T-helper 2 cell (primary cell): ENCODE measurements around the gene TENM4.

Experiments used
- DNase-seq, 5 experiments: peaks; one replicate each; pipeline versions ENCODE4 v3.0.0 to v3.0.0-alpha.2; 2012 to 2022

TENM4 gene

DNA sequence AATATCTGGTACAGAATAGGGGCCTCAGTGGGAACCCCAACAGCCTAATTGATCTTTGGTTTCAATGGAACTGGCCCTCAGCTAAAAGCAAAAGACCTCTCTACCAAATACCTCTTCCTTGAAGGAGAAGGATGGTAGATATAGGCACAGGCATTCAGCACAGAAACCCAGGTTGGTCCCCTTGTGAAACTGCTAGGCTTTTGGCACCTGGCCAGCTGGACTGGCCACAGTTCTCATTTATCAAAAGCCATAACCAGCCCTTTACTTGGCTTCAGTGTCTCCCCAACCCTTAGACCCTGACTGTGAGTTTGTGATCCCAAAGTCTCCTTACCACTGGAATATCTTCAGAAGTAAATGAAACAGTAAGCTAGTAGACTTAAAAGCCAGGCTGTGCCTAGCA lies 152.9 kb downstream of the TENM4 start:
- DNase-seq = no peak

DNA sequence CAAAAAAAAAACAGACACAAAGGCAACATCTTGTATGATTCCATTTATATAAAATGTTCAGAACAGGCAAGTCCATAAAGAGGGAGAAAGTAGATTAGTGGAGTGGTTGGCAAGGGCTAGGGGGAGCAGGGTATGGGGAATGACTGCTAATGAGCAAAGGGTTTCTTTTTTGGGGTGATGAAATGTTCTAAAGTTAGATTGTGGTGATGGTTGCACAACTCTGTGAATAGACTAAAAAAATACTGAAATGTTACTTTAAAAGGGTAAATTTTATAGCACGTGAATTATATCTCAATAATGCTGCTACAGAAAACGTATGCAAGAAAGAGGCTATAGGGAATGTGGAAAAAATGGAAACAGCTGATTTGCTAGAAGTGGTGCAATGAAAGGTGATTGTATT lies 155.1 kb downstream of the TENM4 start:
- DNase-seq = no peak

DNA sequence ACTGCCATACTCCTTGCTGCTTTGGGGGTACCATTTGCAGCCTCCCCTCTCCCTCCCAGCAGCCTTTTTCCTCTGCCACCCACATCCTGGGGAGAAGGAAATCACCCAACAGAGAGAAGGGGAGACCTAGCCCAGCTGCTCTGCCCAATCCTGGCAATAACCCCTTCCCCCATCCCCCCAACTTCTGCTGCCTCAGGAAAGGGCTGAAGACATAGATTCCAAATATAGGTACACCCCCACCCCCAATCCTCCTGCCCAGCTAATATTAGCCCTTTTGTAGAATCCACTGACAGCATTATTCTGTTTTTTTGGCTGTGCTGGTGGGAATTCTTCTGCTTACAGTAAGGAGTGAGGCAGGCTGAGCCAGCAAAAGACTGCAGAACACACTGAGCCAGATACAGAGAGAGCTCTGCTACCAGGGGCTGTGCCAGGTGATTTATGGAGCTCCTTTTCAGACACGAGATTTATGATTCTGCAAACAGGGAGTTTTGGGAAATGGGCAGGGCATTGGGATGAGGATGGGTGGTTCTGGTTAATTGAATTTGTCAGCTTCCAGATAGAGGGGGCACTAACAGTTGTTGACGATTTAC lies 164.0 kb downstream of the TENM4 start:
- no peak for DNase-seq

DNA sequence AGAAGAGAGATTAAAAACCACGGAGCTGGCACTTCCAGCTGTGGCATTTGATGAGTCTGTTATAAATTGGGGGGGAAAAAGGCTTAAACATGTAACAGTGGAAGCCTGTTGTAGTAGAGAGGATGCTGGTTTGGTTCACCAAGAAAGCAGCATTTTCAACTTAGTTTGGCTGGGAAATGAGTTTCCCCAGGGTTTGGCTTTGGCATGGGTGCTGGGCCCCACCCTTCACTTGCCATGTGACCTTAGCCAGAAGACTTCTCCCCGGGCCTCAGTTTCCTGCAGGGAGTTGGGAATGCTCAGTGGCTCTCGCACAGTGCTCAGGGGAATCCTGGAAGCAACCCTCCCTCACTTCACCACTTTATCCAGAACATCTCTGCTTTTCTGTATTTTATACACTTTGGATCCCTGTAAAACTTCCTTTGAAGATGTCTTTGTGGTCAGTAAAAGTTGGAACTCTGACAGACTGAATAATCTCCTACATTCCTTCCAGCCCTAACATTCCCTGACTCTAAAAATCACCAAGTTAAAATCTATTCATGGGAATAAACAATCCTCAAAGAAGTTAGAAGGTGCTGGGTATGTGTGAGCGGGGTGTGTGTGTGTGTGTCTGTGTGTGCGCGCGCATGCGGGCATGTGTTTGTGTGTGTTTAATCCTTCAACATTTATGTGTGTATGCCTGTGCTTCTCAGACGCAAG lies 166.0 kb downstream of the TENM4 start:
- no peak for DNase-seq

DNA sequence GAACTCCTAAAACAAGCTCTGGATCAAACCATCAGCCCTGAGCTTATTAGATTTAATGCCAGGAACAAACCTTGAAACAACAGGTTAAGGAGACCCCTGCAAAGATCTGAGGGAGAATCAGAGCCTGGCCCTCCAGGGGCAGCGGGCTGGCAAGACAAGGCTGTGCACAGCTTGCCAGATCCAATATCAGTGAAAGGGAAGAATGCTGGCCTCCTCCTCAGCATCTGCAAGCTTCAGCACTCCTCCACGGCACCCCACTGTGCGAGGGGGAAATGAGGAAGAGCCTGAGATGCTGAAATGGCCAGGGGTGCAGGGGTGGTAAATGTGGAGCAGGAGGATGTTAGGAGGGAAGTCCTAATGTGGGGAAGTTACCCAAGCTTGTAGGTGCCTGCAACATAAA lies 167.0 kb downstream of the TENM4 start:
- DNase-seq = no peak

DNA sequence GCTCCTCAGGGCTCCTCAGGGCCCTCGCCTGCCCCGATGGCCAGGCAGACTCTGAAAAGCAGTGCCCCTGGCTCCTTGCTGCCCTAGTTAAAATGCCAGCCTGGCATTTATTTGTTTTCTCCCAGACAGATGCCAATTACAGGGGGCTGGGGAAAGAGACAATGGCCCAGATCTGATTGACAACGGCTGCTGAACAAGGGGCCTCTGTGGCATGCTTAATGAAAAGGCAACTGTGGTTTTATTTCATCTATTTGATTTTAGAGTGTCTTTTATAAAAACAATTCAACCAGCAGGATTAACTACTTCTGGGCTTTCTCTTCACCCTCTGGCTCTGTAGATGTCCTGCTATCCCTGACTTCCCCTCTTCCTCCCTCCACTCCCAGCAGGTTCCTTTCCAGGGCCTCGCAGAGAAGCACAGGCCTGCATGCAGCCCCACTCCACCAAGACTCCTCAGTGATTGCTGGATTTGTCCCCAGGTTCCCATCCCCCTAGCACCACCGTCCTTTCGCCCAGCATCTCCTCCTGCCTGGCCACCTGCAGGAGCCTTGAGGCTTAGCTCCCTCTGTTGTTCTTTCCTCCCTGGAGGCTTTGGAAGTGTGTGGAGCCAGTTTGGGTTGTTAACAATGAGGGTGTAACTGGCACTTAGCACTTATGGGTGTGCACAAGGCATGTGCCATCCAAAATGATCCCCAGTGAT lies 171.1 kb downstream of the TENM4 start:
- no peak for DNase-seq

DNA sequence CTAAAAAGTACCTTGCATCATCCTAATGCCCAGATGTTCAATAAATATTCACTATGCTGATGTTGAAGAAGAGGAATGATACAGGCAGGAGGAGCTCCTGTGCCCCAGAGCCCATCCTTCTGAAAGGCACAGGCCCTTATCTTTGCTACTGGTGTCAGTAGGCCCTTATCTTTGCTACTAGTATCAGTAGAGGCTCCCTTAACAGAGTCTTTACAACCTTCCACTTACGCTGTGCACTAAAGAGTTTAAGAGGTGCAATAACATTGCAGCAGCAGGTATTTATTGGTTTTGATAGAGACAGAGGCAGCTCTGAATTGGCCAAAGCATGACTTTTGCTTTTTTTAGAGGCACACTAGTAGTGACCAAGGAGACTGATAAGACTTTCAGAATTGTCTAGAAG lies 174.4 kb downstream of the TENM4 start:
- no peak for DNase-seq

DNA sequence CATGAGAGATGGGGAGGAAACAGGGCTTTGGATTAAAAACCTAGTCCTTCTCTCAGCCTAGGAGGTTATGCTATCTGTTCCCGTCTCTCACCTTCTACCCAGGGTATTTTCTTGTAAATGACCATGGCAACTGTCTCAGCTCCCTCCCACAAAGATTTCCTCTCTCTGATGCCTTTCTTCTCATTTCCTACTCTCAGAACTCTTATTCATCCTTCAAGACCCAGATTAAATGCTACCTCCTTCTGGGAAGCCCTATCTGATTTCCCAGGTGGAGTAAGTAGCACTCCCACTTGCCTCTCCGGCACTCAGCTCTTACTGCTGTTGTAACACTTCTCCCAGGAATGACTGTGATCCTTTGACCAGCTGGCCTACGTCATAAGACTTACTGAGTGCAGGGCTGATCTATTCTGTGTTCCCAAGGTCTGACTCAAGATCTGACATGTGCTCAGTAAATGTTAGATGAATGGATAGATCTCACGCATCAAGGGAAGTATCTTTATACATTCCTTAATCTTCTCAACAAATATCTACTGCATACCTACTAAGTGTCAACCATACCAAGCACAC lies 175.0 kb downstream of the TENM4 start:
- no peak for DNase-seq

DNA sequence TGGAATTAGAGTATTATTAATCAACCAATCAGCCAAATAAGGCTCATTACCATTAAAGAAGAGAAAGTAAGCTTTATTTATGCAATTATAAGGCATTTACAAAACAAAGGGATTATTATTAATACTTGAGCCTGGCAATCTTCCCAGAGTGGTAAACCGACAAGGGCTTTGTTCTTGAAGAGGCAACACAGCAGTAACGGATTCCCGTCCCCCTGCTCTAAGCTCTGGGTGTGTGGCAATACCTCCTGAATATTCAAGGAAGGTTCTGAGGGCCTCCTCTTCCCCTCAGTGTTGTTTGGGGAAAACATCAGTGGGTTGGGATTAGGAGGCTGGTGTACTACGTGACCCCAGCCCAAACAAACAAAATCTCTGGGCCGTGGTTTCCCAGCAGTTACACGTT lies 176.5 kb downstream of the TENM4 start:
- no peak for DNase-seq

DNA sequence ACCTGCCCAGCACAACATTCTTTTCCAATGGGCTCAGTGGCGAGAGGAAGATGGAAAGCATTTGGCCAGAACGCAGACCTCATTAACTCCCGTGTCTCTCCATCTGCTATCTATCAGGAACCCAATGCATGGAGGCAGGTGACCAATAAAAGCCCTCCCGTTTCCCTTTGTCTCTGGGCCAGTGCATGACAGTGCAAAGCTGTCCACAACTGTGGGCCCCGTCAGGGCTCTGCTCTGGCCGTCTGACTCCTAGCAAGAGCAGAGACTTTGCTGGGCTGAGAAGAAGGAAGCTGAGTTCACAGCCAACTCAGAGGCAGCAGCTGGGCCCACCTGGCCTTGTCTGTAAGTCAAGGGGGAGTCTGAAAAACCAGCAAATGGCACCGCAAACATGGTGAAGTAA lies 177.8 kb downstream of the TENM4 start:
- no peak for DNase-seq

DNA sequence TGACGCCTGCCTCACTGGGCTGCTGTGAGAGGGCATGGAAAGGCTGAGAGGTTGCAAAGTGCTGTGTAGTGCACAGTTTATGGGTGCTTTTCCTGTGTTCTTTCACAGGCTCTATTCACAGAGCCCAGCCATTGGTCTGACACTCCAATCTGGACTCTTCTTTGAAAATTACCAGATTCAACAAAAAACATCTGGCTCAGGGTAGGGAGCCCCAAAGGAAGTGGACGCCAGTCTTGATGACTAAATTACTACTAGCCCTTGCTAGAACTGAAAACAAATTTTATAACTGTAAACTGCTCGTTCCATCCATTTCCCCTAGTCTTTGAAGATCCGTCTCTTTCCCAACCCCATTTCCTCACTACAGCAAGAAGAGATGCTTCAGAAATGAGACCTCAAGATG lies 178.6 kb downstream of the TENM4 start:
- DNase-seq = no peak

DNA sequence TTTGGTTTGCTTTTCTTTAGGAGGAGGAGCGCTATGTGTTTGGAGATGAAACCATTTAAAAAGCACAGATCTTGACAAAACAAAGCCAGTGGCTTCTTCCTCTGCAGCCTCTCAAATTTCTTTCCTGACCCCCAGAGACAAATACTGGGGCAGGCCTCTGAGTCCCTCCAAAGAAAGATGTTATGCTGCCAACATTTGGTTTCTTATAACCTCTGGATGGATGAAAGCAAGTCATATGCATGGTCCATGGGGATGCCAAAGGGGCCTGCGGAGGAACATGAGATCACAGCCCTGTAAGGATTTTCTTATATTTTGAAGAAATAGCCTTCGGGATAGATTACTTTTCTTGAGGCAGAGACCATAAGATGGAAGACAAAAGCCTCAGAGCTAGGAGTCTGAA lies 179.1 kb downstream of the TENM4 start:
- no peak for DNase-seq

DNA sequence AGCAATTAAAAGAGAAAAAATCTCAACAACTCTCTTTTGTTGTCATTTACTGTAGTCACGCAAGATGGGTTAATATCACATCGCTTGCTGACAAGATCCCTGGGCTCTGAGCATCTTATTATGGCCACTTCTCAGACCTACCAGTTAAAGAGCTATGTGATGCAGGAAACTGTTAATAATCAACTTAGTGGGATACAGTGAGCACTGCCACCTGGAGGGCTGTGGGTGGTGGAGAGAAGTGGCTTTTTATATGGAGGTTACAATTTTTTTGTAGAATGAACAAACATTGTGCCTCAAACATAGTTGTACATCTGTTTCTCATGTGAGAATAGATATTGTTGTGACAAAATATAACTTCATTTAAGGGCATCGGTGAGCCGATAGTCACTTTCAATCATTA lies 181.0 kb downstream of the TENM4 start:
- no peak for DNase-seq

DNA sequence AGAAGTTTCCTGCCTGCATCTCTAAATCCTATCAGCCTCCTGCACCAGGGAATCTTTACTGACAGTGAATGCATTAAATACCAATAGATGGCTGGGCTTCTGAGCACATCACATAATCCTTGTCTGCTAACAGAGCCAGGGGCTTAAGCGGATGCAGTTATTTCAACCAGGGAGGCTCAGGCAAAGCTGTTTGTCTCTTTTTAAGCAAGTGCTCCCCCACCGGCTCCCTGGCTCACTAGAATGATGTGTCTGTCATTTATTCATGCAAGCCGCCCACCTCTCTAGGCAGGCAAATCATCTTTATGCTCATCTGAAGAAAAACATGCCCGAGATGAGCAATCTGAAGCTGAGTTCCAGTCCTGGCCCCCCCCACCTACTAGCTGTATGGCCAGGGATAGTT lies 182.3 kb downstream of the TENM4 start:
- no peak for DNase-seq

DNA sequence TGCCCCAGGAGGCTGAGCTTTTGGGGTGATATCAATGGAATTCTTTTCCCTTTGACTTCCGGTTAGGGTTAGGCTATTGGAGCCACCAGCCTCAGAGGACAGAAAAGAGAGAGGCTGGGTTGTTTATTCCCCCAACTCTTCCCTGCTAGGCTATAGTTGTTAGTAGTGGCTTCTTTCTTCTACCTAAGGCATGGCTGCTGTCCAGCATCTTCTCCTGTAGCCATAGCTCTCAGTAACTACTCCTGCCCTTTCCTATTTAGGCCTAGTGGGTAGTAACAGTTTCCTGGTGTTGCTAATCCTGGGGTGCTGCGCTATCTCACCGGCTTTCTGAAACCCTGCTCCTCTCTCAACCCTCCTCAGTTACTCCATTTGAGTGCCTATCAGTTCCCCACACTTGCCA lies 184.9 kb downstream of the TENM4 start:
- no peak for DNase-seq

DNA sequence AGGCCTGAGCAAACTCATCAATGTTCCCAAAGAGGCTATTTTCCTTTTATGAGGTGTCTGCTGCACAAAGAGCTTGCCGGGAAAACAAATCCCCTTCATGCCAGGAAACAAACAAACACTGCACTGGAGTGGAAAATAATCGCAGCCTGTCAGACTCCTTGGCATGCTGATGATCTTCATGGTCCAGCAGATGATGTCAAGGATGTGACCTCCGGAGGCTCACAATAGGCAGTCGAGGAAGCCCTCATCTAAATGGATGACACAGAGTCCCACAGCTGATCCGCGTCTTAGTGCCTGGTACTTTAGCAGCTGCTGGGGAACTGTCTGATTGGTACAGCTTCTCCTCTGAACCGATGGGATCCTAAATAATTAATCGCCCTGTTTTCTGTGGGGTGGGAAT lies 187.6 kb downstream of the TENM4 start:
- no peak for DNase-seq

DNA sequence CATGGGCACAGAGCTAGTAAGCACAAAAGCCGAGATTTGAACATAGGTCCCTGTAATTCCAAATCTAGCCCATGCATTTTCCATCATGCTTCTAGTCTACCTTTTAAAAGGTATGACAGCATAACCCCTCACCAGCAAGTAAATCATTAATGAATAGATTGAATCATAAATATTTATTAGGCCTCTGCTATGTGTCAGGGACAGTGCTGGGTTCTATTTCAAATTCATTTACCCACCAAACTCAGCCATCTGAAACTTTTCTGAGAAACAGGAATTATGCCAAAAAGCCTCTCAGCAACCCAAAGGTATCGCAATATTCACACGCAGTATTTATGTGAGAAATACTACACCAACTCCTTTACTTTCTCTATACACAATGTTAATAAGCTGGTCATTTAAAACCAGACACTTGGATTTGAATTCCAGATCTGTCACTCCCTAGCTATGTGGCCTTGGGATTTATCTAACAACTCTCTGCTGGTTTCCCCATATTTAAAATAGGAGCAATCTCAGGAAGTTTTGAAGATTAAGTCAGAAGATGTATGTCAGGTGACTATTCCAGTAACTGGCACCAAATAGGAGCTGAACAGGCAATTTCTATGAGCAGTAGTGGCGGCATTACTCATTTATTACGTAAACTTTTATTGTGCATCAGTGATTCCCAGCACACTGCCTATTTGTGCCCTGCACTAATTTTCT lies 191.4 kb downstream of the TENM4 start:
- no peak for DNase-seq

DNA sequence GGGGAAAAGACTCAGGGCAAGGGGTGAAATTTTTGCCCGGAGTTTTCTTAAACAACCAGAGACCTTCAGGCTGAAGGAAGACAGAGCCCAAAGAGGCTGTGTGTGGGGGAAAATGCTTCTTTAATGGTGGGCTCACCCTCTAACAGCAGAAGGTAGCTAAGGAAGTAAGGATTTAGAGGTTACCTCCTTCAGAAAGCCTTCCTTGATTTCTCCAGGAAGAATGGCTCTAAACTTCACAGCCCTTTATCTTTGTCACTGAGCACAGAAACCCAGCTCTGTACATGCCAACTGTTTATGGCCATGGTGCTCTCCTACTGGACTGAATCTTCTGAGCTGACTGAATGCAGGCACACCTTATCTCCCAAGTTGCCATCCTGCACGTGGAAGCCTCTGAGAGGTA lies 196.0 kb downstream of the TENM4 start:
- no peak for DNase-seq

DNA sequence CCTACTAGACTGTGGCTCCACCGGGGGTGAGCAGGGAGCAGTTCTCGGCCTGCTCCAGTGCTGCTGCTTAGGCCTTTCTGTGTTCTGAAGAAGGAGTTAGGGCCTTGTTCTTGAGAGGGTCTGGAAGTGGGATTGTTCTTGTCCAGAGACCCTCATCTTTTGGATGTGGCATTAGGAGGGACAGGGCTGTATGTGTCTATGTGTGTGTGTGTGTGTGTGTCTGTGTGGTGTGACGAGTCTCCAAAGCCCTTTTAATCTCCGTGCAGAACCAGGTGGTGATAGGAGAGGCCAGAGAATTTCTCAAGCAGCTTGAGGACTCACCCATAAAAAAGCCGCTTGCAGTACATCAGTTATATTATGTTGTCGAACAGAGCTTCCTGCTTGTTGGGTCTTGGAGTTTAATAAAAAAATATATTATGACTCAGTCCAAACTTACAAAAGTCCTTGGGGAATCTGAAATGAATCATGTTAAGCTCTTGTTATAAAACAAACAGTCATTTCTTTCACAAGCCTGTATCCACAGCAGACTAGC lies 196.5 kb downstream of the TENM4 start:
- no peak for DNase-seq

DNA sequence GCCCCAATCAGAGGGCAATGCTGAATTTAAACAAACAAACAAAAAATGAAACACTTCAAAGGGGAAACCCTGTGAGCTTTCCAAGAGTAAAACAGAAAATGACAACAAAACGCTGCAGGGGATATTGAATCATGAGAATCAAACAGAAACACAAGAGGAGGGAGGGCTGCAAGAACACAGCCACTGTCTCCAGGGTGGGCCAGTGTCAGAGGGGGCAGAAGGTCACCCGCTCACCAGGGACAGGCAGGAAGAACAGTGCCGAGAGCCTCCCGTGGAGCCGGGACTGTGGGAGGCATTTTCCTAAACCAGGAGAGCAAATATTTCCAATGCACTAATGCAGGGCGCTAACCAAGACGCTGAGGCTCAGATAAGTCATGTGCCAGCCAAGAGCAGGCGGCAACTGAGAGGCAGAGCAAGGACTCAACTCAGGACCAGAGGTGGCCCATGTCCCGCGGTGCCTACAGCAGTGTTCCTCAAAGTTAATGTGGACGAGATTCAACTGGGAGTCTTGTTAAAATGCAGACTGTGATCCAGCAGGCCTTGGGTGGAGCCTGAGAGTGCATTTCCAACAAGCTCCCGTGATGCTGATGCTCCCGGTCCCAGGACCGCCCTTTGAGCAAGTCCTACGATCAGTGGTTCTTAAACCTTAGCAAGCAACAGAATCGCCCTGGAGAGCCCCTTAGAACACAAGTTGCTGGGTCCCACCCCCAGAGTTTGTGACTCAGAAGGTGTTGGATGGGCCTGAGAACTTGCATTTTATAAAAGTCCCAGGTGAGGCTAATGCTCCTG lies 197.2 kb downstream of the TENM4 start:
- no peak for DNase-seq

DNA sequence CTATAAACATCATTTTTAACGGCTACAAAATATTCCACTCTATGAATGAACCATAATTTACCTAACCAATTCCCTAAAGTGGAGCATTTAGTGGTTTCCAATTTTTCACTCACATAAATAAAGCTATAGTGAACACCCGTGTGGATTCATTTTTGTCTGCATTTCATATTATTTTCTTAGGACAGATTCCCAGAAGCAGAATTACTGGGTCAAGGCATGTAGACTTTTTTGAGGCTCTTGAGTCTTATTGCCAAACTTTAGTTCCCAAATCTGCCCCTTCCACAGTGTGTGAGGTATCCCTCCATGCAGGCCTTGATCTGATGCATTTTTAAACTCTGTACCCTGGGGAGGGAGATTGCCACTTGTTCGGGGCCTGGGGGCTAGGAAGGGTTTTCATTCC lies 198.2 kb downstream of the TENM4 start:
- no peak for DNase-seq

DNA sequence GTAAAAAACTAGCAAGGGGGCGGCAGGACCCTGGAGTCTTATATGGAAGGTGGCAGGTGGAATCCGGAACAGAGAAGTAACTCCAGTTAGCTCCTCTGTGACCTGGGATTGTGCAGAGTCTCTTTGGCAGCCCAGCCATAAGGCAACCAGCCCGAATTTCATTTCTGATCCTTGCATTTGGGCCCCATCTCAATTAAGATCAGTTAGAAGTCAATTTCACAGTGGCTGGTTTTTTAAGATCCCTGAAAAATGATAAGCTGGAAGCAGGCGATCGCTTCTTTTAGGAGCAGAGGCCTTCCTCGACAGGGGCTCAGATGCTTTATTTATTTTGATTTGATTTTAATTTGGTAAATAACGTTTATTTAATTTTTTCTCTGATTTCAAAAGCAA lies 199.0 kb downstream of the TENM4 start:
- DNase-seq = no peak
